Mucosa of descending colon (tissue), 3 donors: ENCODE results near the gene PKD2. TPM values are rescaled to one million over a fixed set of nuclear protein-coding genes. Genes with fewer than 3 reads are reported as not detected.

Source experiments
- ATAC-seq: fragments of 200-7000 bp; cut with Tn5 transposase; one replicate; pipeline ENCODE4 v1.9.1; 2020; ENCODE audit warnings: mild to moderate bottlenecking, moderate library complexity
- DNase-seq, 3 donors: peaks; one replicate each; pipeline ENCODE4 v3.0.0-alpha.2; 2020
- H3K36me3 ChIP-seq: fragments of 200-600 bp; one replicate; pipeline ENCODE4 v1.8.0; 2021; ENCODE audit warnings: low read depth, mild to moderate bottlenecking
- H3K4me1 ChIP-seq: fragments of 200-600 bp; one replicate; pipeline ENCODE4 v1.8.0; 2021; ENCODE audit warnings: low read depth, mild to moderate bottlenecking
- H3K4me3 ChIP-seq: fragments of 200-600 bp; one replicate; pipeline ENCODE4 v1.8.0; 2021; ENCODE audit warnings: mild to moderate bottlenecking
- H3K9me3 ChIP-seq: fragments of 200-600 bp; one replicate; pipeline ENCODE4 v1.8.0; 2021; ENCODE audit warnings: mild to moderate bottlenecking
- intact Hi-C, 2 donors: fragments of 100-400 bp; cut with DNase I in 1 of 2; cut with micrococcal nuclease in 1 of 2; formaldehyde crosslinking; loops; one replicate each; pipeline versions ENCODE4 v1.11.0 to v1.11.1; 2022; cut with DNase I, micrococcal nuclease
- total RNA-seq, 3 donors: library from RNA; stranded (reverse); fragmentation: NEBNext Ultra II Directional in 2 of 3; extraction: Animal tissue kit (Norgen Biotek cat#: 25700) in 2 of 3; gene quantifications; one replicate each; pipeline versions ENCODE4 v1.2.1 to v1.2.4, GENCODE V29; 2021 to 2023
- TF ChIP-seq, protein P1 (sequence below): fragments of 200-600 bp; IDR thresholded peaks from one replicate; pipeline ENCODE4 v1.8.0; 2022; ENCODE audit warnings: antibody characterized with exemption, mild to moderate bottlenecking
- donor health status: DM: no; HTN: no; CAD: no; lungs with moderate emphysema.
- donor health status: DM: no; HTN: no; CAD: no.
- donor health status: DM: no; HTN: yes; CAD: no.

The PKD2 gene
- total RNA-seq, 3 donors from 2014 or later = 7.0 to 53.3 (median 7.4) TPM

- Histone ChIP-seq H3K4me3 (no peak overlapping the region), H3K9me3 (no peaks in the 10 kb centered on the region), H3K36me3 (no peaks in the 10 kb centered on the region), H3K4me1 (no peaks in the 10 kb centered on the region)
- DNase-seq (no peak), ATAC-seq (no peak)
- intact Hi-C loops = no loop called here
- TF ChIP-seq, protein P1, sequence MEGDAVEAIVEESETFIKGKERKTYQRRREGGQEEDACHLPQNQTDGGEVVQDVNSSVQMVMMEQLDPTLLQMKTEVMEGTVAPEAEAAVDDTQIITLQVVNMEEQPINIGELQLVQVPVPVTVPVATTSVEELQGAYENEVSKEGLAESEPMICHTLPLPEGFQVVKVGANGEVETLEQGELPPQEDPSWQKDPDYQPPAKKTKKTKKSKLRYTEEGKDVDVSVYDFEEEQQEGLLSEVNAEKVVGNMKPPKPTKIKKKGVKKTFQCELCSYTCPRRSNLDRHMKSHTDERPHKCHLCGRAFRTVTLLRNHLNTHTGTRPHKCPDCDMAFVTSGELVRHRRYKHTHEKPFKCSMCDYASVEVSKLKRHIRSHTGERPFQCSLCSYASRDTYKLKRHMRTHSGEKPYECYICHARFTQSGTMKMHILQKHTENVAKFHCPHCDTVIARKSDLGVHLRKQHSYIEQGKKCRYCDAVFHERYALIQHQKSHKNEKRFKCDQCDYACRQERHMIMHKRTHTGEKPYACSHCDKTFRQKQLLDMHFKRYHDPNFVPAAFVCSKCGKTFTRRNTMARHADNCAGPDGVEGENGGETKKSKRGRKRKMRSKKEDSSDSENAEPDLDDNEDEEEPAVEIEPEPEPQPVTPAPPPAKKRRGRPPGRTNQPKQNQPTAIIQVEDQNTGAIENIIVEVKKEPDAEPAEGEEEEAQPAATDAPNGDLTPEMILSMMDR = no peak
These were observed 91.7 kb downstream of the PKD2 start for GRCh38 chr4:88098993-88099752.

DNA sequence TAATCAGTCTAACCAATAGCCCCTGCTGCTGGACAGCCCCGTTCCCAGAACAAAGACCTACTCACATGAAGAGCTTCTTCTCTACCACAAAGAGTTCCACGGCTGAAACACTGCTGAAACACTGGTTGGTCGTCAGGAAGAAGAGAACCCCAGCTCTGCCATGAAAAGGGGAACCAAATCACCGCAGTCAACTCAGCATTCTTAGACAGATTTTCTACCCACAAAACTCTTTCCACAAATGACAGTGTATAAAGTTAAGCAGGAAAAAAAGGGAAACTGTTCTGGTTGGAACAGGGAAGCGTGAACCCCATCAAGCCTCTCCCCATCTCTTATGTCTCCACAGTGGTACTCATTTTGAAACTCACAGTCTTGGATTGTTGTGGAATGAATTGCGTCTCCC is 93.7 kb downstream of the PKD2 start:
- Histone ChIP-seq H3K4me1 (no peaks in the 10 kb centered on the region), H3K4me3 (no peak overlapping the region), H3K36me3 (no peaks in the 10 kb centered on the region), H3K9me3 (no peaks in the 10 kb centered on the region)
- DNase-seq (peak in 1 of 3 donors; percentile 27), ATAC-seq (peak; percentile 25)
- TF ChIP-seq, protein P1 = no peak
- intact Hi-C loops = no loop called here

GRCh38 chr4:88102026-88102425 is 94.6 kb downstream of the PKD2 start:
- no peak for DNase-seq
- H3K36me3 ChIP-seq = no peaks in the 10 kb centered on the region
- H3K9me3 ChIP-seq = no peaks in the 10 kb centered on the region
- H3K4me3 ChIP-seq = no peak overlapping the region
- intact Hi-C loops = no loop called here
- TF ChIP-seq, protein P1 = no peak
- H3K4me1 ChIP-seq = peaks cover 4% of the 10 kb centered on the region
- no peak for ATAC-seq

DNA sequence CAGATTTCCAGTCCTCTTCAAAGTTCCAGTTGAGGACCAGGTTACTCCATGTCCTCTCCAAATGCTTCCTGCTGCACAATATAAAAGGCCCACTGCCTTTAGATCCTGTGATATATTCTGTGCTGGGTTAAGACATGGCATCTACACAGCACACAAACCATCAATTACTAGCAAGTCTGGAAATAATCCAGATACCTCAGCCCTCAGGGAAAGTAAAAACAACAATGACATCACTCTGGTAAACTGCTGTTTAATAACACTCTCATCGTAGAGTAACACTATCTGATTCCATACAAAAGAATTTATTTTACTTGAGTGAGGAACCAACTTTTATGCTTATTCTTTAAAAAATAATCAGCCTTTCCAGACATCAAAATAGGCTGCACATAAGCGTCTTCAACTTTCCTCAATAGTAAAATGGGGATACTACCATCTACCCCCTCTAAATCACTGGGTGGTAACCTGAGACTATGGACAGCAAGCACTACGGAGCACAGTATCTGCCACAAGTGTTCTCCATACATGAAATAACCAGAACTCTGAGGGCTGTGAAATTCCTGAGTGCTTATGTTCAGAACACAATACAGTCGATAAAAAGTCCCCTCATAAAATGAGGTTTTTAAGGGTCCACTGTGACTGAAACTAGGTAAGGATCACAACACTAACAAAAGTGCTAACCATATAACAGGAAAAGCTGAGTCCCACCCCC is 97.6 kb downstream of the PKD2 start:
- TF ChIP-seq, protein P1 = no peak
- Histone ChIP-seq H3K36me3 (no peaks in the 10 kb centered on the region), H3K4me1 (peaks cover 26% of the 10 kb centered on the region), H3K4me3 (no peak overlapping the region), H3K9me3 (no peaks in the 10 kb centered on the region)
- intact Hi-C loops = no loop called here
- ATAC-seq (no peak), DNase-seq (no peak)

- Histone ChIP-seq H3K9me3 (no peaks in the 10 kb centered on the region), H3K4me1 (peaks cover 29% of the 10 kb centered on the region), H3K4me3 (no peak overlapping the region), H3K36me3 (no peaks in the 10 kb centered on the region)
- ATAC-seq (no peak), DNase-seq (no peak)
- TF ChIP-seq, protein P1 = no peak
- intact Hi-C loops = no loop called here
These were observed 98.8 kb downstream of the PKD2 start for GRCh38 chr4:88106205-88106604.
